Body of pancreas (tissue), 4 donors: ENCODE data around the gene RANBP10. TPM values are rescaled to one million over a fixed set of nuclear protein-coding genes. Genes with fewer than 3 reads are reported as not detected.

Experiments used
- ATAC-seq: fragments of 150-250 bp; one replicate; pipeline ENCODE4 v1.9.1; 2016
- DNase-seq, 4 donors: peaks; one replicate each; pipeline ENCODE4 v3.0.0-alpha.2; 2019
- H3K27ac ChIP-seq, 4 donors: fragments of 200-600 bp; sonication (generic); 1 replicate in 3 of 4; 2 replicates in 1 of 4; pipeline versions ENCODE4 v1.5.1 to v1.6.1; 2016 to 2019; ENCODE audit warnings: mild to moderate bottlenecking in 1 of 4, mixed read lengths in 1 of 4, moderate library complexity in 1 of 4
- H3K27me3 ChIP-seq, 2 donors: fragments of 200-600 bp; sonication (generic); one replicate each; pipeline ENCODE4 v1.6.0; 2016; ENCODE audit warnings: mild to moderate bottlenecking in 1 of 2
- H3K36me3 ChIP-seq, 2 donors: fragments of 200-600 bp; sonication (generic); replicated peaks in 1 of 2; 2 replicates each; pipeline ENCODE4 v1.5.1; 2016; ENCODE audit warnings: low read depth in 2 of 2; ENCODE audit not compliant: insufficient read depth in 1 of 2
- H3K4me1 ChIP-seq: fragments of 200-600 bp; sonication (generic); one replicate; pipeline ENCODE4 v1.6.0; 2016
- H3K4me3 ChIP-seq, 2 donors: fragments of 200-600 bp; sonication (generic); 1 replicate in 1 of 2; 2 replicates in 1 of 2; pipeline ENCODE4 v1.5.1; 2016 to 2019
- H3K9me3 ChIP-seq, 3 donors: fragments of 200-600 bp; sonication (generic); 1 replicate in 2 of 3; 2 replicates in 1 of 3; pipeline ENCODE4 v1.5.1; 2016
- POLR2A ChIP-seq, 3 donors: fragments of 450-650 bp; IDR thresholded peaks; one replicate each; pipeline ENCODE4 v1.6.1; 2016; ENCODE audit warnings: antibody characterized with exemption in 3 of 3, mild to moderate bottlenecking in 2 of 3
- WGBS, 2 donors: methylation state at CpG; one replicate each; pipeline ENCODE4 v1.1.5; 2017; 5-methylcytosine and 5-hydroxymethylcytosine counted together
- intact Hi-C: fragments of 100-400 bp; cut with DNase I; formaldehyde crosslinking; loops from one replicate; pipeline ENCODE4 v1.15.1; 2023
- total RNA-seq, 2 donors: library from RNA; depleted of rRNA; stranded (reverse); fragments of >200 nt; gene quantifications; one replicate each; pipeline ENCODE4 v1.1.0, GENCODE V29; 2016
- TF ChIP-seq, protein P1 (sequence below), 7 experiments: fragments of 450-650 bp in 4 of 7; fragments of 200-600 bp in 3 of 7; sonication (generic) in 3 of 7; IDR thresholded peaks; one replicate each; pipeline ENCODE4 v1.5.1; 2016 to 2019; ENCODE audit warnings: antibody characterized with exemption in 7 of 7

RANBP10 gene
- total RNA-seq, 2 donors from 2014 or later: 6.3 to 9.3 TPM

DNA sequence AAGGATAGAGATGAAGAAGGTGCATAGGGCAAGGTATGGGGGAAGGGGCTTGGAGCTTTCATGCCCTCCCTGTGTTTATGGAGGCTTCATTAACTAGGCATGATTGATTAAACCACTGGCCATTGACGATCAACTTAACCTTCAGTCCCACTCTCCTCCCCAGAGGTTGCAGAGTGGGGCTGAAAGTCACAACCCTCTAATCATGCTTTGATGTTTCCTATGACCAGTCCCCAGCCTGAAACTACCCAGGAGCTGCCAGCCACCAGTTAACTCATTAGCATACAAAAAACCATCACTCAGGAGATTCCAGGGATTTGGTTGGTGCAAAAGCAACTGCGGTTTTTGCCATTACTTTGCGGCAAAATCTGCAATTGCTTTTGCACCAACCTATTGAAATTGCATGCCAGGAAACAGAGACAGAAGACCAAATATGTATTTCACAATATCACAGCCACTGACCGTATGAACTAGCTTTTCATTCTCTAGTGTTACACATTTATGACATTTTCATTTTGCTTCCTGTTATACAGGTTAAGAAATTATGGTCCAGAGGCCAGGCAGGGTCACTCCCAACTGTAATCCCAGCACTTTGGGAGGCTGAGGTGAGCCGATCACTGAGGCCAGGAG, 92.6 kb downstream of the RANBP10 start:
- no peaks in the 10 kb centered on the region for H3K27me3 ChIP-seq
- no peak for TF ChIP-seq POLR2A (IDR thresholded peaks at IDR 0.05)
- TF ChIP-seq, protein P1, sequence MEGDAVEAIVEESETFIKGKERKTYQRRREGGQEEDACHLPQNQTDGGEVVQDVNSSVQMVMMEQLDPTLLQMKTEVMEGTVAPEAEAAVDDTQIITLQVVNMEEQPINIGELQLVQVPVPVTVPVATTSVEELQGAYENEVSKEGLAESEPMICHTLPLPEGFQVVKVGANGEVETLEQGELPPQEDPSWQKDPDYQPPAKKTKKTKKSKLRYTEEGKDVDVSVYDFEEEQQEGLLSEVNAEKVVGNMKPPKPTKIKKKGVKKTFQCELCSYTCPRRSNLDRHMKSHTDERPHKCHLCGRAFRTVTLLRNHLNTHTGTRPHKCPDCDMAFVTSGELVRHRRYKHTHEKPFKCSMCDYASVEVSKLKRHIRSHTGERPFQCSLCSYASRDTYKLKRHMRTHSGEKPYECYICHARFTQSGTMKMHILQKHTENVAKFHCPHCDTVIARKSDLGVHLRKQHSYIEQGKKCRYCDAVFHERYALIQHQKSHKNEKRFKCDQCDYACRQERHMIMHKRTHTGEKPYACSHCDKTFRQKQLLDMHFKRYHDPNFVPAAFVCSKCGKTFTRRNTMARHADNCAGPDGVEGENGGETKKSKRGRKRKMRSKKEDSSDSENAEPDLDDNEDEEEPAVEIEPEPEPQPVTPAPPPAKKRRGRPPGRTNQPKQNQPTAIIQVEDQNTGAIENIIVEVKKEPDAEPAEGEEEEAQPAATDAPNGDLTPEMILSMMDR (IDR thresholded peaks at IDR 0.05): no peak
- H3K36me3 ChIP-seq: no peaks in the 10 kb centered on the region
- H3K9me3 ChIP-seq: no peaks in the 10 kb centered on the region
- DNase-seq: no peak
- WGBS, 2 donors: 71 to 82% methylated on average over 5 of the region's 5 CpGs
- H3K27ac ChIP-seq: no peak overlapping the region
- peaks cover 51% of the 10 kb centered on the region for H3K4me1 ChIP-seq
- H3K4me3 ChIP-seq: no peak overlapping the region
- intact Hi-C loops: no loop called here
- no peak for ATAC-seq

- no peak for DNase-seq
- Histone ChIP-seq H3K36me3 (no peaks in the 10 kb centered on the region), H3K4me1 (peaks cover 21% of the 10 kb centered on the region), H3K27me3 (no peaks in the 10 kb centered on the region), H3K4me3 (no peak overlapping the region), H3K27ac (no peak overlapping the region), H3K9me3 (no peaks in the 10 kb centered on the region)
- whole genome bisulfite sequencing, 2 donors: 95 to 97% methylated on average over 6 of the region's 6 CpGs
- TF ChIP-seq, protein P1 (IDR thresholded peaks at IDR 0.05): no peak
- TF ChIP-seq POLR2A (IDR thresholded peaks at IDR 0.05): no peak
- intact Hi-C loops: no loop called here
- no peak for ATAC-seq
These were observed 95.8 kb downstream of the RANBP10 start for GRCh38 chr16:67710607-67711006.

DNA sequence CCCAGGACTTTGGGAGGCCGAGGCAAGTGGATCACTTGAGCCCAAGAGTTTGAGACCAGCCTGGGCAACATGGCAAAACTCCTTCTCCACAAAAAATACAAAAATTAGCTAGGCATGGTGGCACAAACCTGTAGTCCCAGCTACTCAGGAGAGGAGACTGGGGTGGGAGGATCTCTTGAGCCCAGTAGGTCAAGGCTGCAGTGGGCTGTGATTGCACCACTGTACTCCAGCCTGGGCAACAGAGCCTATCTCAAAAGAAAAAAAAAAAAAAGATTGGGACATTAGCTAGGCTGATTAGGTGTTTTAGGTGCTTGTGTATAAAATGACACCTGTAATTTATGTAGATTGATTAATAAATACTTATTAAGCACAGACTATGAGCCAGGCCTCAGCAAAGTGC, 97.3 kb downstream of the RANBP10 start:
- peaks cover 24% of the 10 kb centered on the region for H3K4me1 ChIP-seq
- DNase-seq (no peak), ATAC-seq (no peak)
- H3K27ac ChIP-seq: no peak overlapping the region
- no peaks in the 10 kb centered on the region for H3K27me3 ChIP-seq
- no peak overlapping the region for H3K4me3 ChIP-seq
- no peaks in the 10 kb centered on the region for H3K9me3 ChIP-seq
- H3K36me3 ChIP-seq: no peaks in the 10 kb centered on the region
- intact Hi-C loops: no loop called here
- no peak for TF ChIP-seq POLR2A (IDR thresholded peaks at IDR 0.05)
- TF ChIP-seq, protein P1 (IDR thresholded peaks at IDR 0.05): no peak
- 89 to 100% methylated on average over 1 of the region's 1 CpG for WGBS, 2 donors

GRCh38 chr16:67708368-67708771, 98.0 kb downstream of the RANBP10 start:
- Histone ChIP-seq H3K27ac (no peak overlapping the region), H3K36me3 (no peaks in the 10 kb centered on the region), H3K9me3 (no peaks in the 10 kb centered on the region), H3K27me3 (no peaks in the 10 kb centered on the region), H3K4me3 (no peak overlapping the region), H3K4me1 (peaks cover 18% of the 10 kb centered on the region)
- WGBS, 2 donors: 81 to 82% methylated on average over 2 of the region's 2 CpGs
- intact Hi-C loops: no loop called here
- ATAC-seq (no peak), DNase-seq (no peak)
- no peak for TF ChIP-seq POLR2A (IDR thresholded peaks at IDR 0.05)
- TF ChIP-seq, protein P1 (IDR thresholded peaks at IDR 0.05): no peak

DNA sequence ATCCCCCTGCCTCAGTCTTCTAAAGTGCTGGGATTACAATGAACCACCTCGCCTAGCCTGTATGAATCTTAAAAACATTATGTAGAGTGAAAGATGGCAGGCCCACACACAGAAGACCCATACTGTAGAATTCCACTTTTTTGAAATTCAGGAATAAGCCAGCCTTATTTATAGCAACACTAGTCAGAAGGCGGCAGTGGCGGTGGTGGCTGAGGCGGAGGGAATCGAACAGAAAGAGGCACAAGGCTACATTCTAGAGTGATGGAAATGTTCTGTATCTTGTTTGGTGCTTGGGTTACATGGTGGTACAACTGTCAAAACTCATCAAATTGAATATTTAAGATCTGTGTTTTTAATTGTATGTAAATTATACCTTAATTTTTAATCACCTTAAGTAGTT, 98.6 kb downstream of the RANBP10 start:
- Histone ChIP-seq H3K9me3 (no peaks in the 10 kb centered on the region), H3K27me3 (no peaks in the 10 kb centered on the region), H3K4me1 (peaks cover 15% of the 10 kb centered on the region), H3K27ac (no peak overlapping the region), H3K36me3 (no peaks in the 10 kb centered on the region), H3K4me3 (no peak overlapping the region)
- intact Hi-C loops: no loop called here
- ATAC-seq (no peak), DNase-seq (no peak)
- TF ChIP-seq, protein P1 (IDR thresholded peaks at IDR 0.05): no peak
- TF ChIP-seq POLR2A (IDR thresholded peaks at IDR 0.05): no peak
- WGBS, 2 donors: 97 to 99% methylated on average over 5 of the region's 5 CpGs
